Neural cell (in vitro differentiated cells): ENCODE results near the gene RNLS. TPM values are rescaled to one million over a fixed set of nuclear protein-coding genes. Genes with fewer than 3 reads are reported as not detected.

Experiments used
- H2AFZ ChIP-seq: fragments of 200-600, 300-800 bp; sonication (generic), shearing (Covaris generic); 2 replicates; pipeline ENCODE4 v1.6.0; 2014; ENCODE audit warnings: low read depth, mild to moderate bottlenecking, antibody characterized with exemption, low read length, moderate library complexity
- H3F3A ChIP-seq: fragments of 200-600 bp; shearing (Covaris generic); 2 replicates; pipeline ENCODE4 v1.6.1; 2016; ENCODE audit warnings: mild to moderate bottlenecking, moderate library complexity, mixed read lengths, antibody characterized with exemption, low read length; ENCODE audit not compliant: insufficient read depth, poor library complexity, severe bottlenecking
- H3K27ac ChIP-seq: fragments of 200-600, 300-800 bp; sonication (generic), shearing (Covaris generic); 2 replicates; pipeline ENCODE4 v1.5.1; 2014; ENCODE audit warnings: mild to moderate bottlenecking, low read length, moderate library complexity
- H3K27me3 ChIP-seq: fragments of 300-800, 200-600 bp; sonication (generic), shearing (Covaris generic); 2 replicates; pipeline ENCODE4 v1.6.0; 2014; ENCODE audit warnings: mild to moderate bottlenecking, low read depth, low read length, moderate library complexity; ENCODE audit not compliant: insufficient read depth
- H3K36me3 ChIP-seq: fragments of 300-800, 200-600 bp; sonication (generic), shearing (Covaris generic); 2 replicates; pipeline ENCODE4 v1.5.1; 2014; ENCODE audit warnings: mild to moderate bottlenecking, antibody characterized with exemption, low read length, moderate library complexity; ENCODE audit not compliant: insufficient read depth
- H3K4me2 ChIP-seq: fragments of 300-800, 200-600 bp; sonication (generic), shearing (Covaris generic); 2 replicates; pipeline ENCODE4 v1.6.0; 2014; ENCODE audit warnings: mild to moderate bottlenecking, low read length
- H3K4me3 ChIP-seq: fragments of 300-800, 200-600 bp; sonication (generic), shearing (Covaris generic); 2 replicates; pipeline ENCODE4 v1.5.1; 2014; ENCODE audit warnings: mild to moderate bottlenecking, low read length, moderate library complexity
- H3K79me2 ChIP-seq: fragments of 200-600 bp; shearing (Covaris generic); replicated peaks from 2 replicates; pipeline ENCODE4 v1.6.0; 2014; ENCODE audit warnings: mild to moderate bottlenecking, low read length, moderate library complexity; ENCODE audit not compliant: insufficient read depth
- H3K9ac ChIP-seq: fragments of 300-800, 200-600 bp; sonication (generic), shearing (Covaris generic); 2 replicates; pipeline ENCODE4 v1.6.1; 2016; ENCODE audit warnings: mild to moderate bottlenecking, low read length, mixed read lengths
- H3K9me2 ChIP-seq: fragments of 200-600 bp; shearing (Covaris generic); 2 replicates; pipeline ENCODE4 v1.6.1; 2016; ENCODE audit warnings: mild to moderate bottlenecking, low read length, mixed read lengths; ENCODE audit not compliant: insufficient read depth
- H3K9me3 ChIP-seq: fragments of 200-600, 300-800 bp; sonication (generic), shearing (Covaris generic); 2 replicates; pipeline ENCODE4 v1.6.1; 2016; ENCODE audit warnings: mild to moderate bottlenecking, mixed run types, low read length, moderate library complexity, mixed read lengths
- H4K20me1 ChIP-seq: fragments of 200-600 bp; shearing (Covaris generic); 2 replicates; pipeline ENCODE4 v1.6.1; 2016; ENCODE audit warnings: mild to moderate bottlenecking, mixed run types; ENCODE audit not compliant: insufficient read depth
- EP300 ChIP-seq: fragments of 450-650 bp; conservative IDR thresholded peaks from 2 replicates; pipeline ENCODE4 v1.6.1; 2014; ENCODE audit warnings: antibody characterized with exemption, mild to moderate bottlenecking, moderate library complexity; ENCODE audit not compliant: poor library complexity, severe bottlenecking
- EZH2 ChIP-seq: fragments of 200-600, 300-800 bp; shearing (Covaris generic), sonication (generic); IDR thresholded peaks from 2 replicates; pipeline ENCODE4 v1.6.1; 2014; ENCODE audit warnings: antibody characterized with exemption, low read length, borderline replicate concordance, mild to moderate bottlenecking; ENCODE audit not compliant: insufficient read depth, poor library complexity, severe bottlenecking
- MXI1 ChIP-seq: fragments of 450-650 bp; conservative IDR thresholded peaks from 2 replicates; pipeline ENCODE4 v1.6.1; 2014; ENCODE audit warnings: antibody characterized with exemption, mild to moderate bottlenecking; ENCODE audit not compliant: poor library complexity, severe bottlenecking
- POLR2AphosphoS5 ChIP-seq: IDR thresholded peaks from 2 replicates; pipeline ENCODE4 v1.6.1; 2012
- RAD21 ChIP-seq: fragments of 450-650 bp; conservative IDR thresholded peaks from 2 replicates; pipeline ENCODE4 v1.6.1; 2014; ENCODE audit warnings: antibody characterized with exemption, mild to moderate bottlenecking, moderate library complexity
- SMC3 ChIP-seq: fragments of 450-650 bp; conservative IDR thresholded peaks from 2 replicates; pipeline ENCODE4 v1.6.1; 2014; ENCODE audit warnings: antibody characterized with exemption, mild to moderate bottlenecking, moderate library complexity; ENCODE audit not compliant: poor library complexity
- TAF1 ChIP-seq: IDR thresholded peaks from 2 replicates; pipeline ENCODE4 v1.6.1; 2012; ENCODE audit warnings: low read depth
- polyA plus RNA-seq: library from polyadenylated mRNA; depleted of rRNA; stranded (reverse); fragments of >200 nt; gene quantifications from 2 replicates; pipeline ENCODE4 v1.2.3, GENCODE V29; 2014
- TF ChIP-seq, protein P1 (sequence below): fragments of 450-650 bp; IDR thresholded peaks from 2 replicates; pipeline ENCODE4 v1.5.1; 2014; ENCODE audit warnings: antibody characterized with exemption, mild to moderate bottlenecking, moderate library complexity; ENCODE audit not compliant: poor library complexity, severe bottlenecking
- TF ChIP-seq, protein P2 (sequence below): IDR thresholded peaks from 2 replicates; pipeline ENCODE4 v1.6.1; 2012; ENCODE audit warnings: borderline replicate concordance

RNLS gene
- polyA plus RNA-seq, 1 donor from 2014 or later: 0.20 TPM

DNA sequence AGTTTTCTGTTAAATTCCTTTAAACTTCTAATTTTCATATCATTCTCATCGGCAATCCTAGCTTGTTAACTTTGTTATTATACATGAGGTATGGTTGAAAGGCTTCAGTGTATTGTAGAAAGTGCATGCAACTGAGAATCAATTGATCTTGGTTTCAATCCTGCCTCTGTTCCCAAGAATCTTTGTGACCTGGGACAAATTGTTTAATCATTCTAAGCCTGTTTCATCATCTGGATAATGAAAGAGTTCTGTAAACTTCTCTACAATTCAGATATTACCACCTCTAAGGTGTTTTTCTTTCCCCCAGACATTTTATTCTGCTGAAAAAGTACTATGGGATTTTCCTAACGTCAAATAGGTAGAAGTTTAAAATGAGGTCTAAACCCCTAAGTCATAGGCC, 179.0 kb downstream of the RNLS start:
- Histone ChIP-seq H3K9me3 (peaks cover 4% of the 10 kb centered on the region), H3K27ac (no peak overlapping the region), H3K36me3 (no peaks in the 10 kb centered on the region), H3K4me3 (no peak overlapping the region), H3K9me2 (no peaks in the 10 kb centered on the region), H3K4me2 (no peak overlapping the region), H3K79me2 (no peaks in the 10 kb centered on the region), H3F3A (no peaks in the 10 kb centered on the region), H2AFZ (no peak overlapping the region), H4K20me1 (no peaks in the 10 kb centered on the region), H3K9ac (no peak overlapping the region), H3K27me3 (no peaks in the 10 kb centered on the region)
- TF ChIP-seq, protein P1, sequence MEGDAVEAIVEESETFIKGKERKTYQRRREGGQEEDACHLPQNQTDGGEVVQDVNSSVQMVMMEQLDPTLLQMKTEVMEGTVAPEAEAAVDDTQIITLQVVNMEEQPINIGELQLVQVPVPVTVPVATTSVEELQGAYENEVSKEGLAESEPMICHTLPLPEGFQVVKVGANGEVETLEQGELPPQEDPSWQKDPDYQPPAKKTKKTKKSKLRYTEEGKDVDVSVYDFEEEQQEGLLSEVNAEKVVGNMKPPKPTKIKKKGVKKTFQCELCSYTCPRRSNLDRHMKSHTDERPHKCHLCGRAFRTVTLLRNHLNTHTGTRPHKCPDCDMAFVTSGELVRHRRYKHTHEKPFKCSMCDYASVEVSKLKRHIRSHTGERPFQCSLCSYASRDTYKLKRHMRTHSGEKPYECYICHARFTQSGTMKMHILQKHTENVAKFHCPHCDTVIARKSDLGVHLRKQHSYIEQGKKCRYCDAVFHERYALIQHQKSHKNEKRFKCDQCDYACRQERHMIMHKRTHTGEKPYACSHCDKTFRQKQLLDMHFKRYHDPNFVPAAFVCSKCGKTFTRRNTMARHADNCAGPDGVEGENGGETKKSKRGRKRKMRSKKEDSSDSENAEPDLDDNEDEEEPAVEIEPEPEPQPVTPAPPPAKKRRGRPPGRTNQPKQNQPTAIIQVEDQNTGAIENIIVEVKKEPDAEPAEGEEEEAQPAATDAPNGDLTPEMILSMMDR: no peak
- TF ChIP-seq EZH2 (no peak), RAD21 (no peak), TAF1 (no peak), MXI1 (no peak), POLR2AphosphoS5 (no peak), SMC3 (no peak), EP300 (no peak)
- TF ChIP-seq, protein P2, sequence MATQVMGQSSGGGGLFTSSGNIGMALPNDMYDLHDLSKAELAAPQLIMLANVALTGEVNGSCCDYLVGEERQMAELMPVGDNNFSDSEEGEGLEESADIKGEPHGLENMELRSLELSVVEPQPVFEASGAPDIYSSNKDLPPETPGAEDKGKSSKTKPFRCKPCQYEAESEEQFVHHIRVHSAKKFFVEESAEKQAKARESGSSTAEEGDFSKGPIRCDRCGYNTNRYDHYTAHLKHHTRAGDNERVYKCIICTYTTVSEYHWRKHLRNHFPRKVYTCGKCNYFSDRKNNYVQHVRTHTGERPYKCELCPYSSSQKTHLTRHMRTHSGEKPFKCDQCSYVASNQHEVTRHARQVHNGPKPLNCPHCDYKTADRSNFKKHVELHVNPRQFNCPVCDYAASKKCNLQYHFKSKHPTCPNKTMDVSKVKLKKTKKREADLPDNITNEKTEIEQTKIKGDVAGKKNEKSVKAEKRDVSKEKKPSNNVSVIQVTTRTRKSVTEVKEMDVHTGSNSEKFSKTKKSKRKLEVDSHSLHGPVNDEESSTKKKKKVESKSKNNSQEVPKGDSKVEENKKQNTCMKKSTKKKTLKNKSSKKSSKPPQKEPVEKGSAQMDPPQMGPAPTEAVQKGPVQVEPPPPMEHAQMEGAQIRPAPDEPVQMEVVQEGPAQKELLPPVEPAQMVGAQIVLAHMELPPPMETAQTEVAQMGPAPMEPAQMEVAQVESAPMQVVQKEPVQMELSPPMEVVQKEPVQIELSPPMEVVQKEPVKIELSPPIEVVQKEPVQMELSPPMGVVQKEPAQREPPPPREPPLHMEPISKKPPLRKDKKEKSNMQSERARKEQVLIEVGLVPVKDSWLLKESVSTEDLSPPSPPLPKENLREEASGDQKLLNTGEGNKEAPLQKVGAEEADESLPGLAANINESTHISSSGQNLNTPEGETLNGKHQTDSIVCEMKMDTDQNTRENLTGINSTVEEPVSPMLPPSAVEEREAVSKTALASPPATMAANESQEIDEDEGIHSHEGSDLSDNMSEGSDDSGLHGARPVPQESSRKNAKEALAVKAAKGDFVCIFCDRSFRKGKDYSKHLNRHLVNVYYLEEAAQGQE: no peak

DNA sequence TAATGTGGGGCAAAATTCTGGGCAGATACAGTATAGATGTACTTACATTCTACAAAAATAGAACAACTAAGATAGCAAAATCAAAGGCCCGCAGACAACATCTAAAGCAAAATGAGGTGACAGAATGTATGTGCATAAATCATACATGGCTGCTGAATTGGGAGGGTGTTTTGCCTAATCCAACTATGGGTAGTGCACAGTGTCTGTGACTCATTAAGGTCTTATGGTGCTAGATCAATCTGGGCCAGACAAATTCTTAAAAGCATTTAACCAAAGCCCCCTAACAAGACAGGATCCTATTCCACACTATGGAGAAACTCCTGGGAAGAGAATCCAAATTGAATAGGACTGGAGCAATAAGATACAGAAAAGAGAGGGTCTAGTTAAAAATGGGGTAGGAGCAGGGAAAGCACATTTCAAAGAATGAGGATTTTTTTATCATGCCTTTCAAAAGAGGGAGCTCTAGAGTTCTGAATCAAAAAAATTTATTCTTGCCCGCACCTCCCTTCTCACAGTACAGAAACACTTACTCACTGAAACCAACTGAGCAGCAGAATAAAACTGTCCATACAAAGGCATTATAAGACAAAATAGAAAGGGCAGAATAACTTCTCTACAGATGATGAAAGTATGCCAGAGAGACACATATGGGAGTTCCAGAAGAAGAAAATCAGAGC, 181.3 kb downstream of the RNLS start:
- Histone ChIP-seq H4K20me1 (no peaks in the 10 kb centered on the region), H3K9me3 (peaks cover 7% of the 10 kb centered on the region), H3K27ac (no peak overlapping the region), H3K79me2 (no peaks in the 10 kb centered on the region), H2AFZ (no peak overlapping the region), H3K9me2 (no peaks in the 10 kb centered on the region), H3K9ac (no peak overlapping the region), H3F3A (no peaks in the 10 kb centered on the region), H3K4me2 (no peak overlapping the region), H3K36me3 (no peaks in the 10 kb centered on the region), H3K4me3 (no peak overlapping the region), H3K27me3 (no peaks in the 10 kb centered on the region)
- TF ChIP-seq EZH2 (no peak), POLR2AphosphoS5 (no peak), TAF1 (no peak), SMC3 (no peak), EP300 (no peak), RAD21 (no peak), MXI1 (no peak)
- TF ChIP-seq, protein P2: no peak
- TF ChIP-seq, protein P1: no peak
